Adrenal gland (tissue), 5 donors: ENCODE results near the gene SLC6A1.

ENCODE experiments used
- CTCF ChIP-seq, 6 experiments: fragments of 450-650 bp in 4 of 6; fragments of 200-600 bp in 2 of 6; sonication (generic) in 1 of 6; IDR thresholded peaks; 1 replicate in 5 of 6; 2 replicates in 1 of 6; pipeline versions ENCODE4 v1.5.1 to v1.8.0; 2016 to 2021; ENCODE audit warnings: antibody characterized with exemption in 6 of 6, mild to moderate bottlenecking in 2 of 6, moderate library complexity in 1 of 6
- POLR2A ChIP-seq, 2 donors: fragments of 450-650 bp; IDR thresholded peaks; one replicate each; pipeline ENCODE4 v1.6.1; 2017; ENCODE audit warnings: antibody characterized with exemption in 2 of 2, mild to moderate bottlenecking in 2 of 2, moderate library complexity in 1 of 2
- donor health status: DM: no; HTN: no; CAD: no.

GRCh38 chr3:11016727-11017126, 24.2 kb downstream of the SLC6A1 start:
- TF ChIP-seq CTCF (IDR thresholded peaks at IDR 0.05) (no peak), POLR2A (IDR thresholded peaks at IDR 0.05) (no peak)
